ENCODE measurements around the gene PDCD5.

The PDCD5 gene

GRCh38 chr19:32580901-32581704 is at the start of gene PDCD5:
Gene PDCD5, plus strand, starts transcription at chr19:32581190. Its CDS starts 72 bp downstream, at chr19:32581262.
- TF ChIP-seq CTCF (IDR thresholded peaks at IDR 0.05): no peak

- no peak for TF ChIP-seq CTCF (IDR thresholded peaks at IDR 0.05)
These were observed 48.8 kb upstream of the PDCD5 start for GRCh38 chr19:32532233-32532632.

GRCh38 chr19:32537580-32537979 is 43.4 kb upstream of the PDCD5 start:
- TF ChIP-seq CTCF (IDR thresholded peaks at IDR 0.05): no peak

GRCh38 chr19:32539240-32539916 is 41.6 kb upstream of the PDCD5 start:
- no peak for TF ChIP-seq CTCF (IDR thresholded peaks at IDR 0.05)

- no peak for TF ChIP-seq CTCF (IDR thresholded peaks at IDR 0.05)
These were observed 40.4 kb upstream of the PDCD5 start for GRCh38 chr19:32540621-32541020.

- no peak for TF ChIP-seq CTCF (IDR thresholded peaks at IDR 0.05)
These were observed 38.4 kb upstream of the PDCD5 start for GRCh38 chr19:32542477-32543108.

GRCh38 chr19:32543115-32543900 is 37.7 kb upstream of the PDCD5 start:
- TF ChIP-seq CTCF (IDR thresholded peaks at IDR 0.05): no peak

Measured in LNCAP (cell line).